HEK293T (cell line): Measurements from ENCODE around the gene KYAT1.

Experiments
- CTCF ChIA-PET: fragments of 350-600 bp; formaldehyde crosslinking; extraction: SDS; loops from one replicate; lab custom pipeline; 2021; ENCODE audit warnings: antibody characterized with exemption, inconsistent platforms; lab: Yijun Ruan, JAX
- POLR2A ChIA-PET: fragments of 350-600 bp; formaldehyde crosslinking; extraction: SDS; loops from one replicate; lab custom pipeline; 2020; ENCODE audit warnings: antibody characterized with exemption, inconsistent platforms; lab: Yijun Ruan, JAX
- DNase-seq: peaks from one replicate; pipeline ENCODE4 v3.0.0; 2012; ENCODE audit warnings: mixed read lengths; ENCODE audit errors: extremely low spot score
- ARNT ChIP-seq: fragments of 450-650 bp; IDR thresholded peaks from 2 replicates; pipeline ENCODE4 v1.6.1; 2017; ENCODE audit warnings: mild to moderate bottlenecking
- BHLHE40 ChIP-seq: fragments of 450-650 bp; IDR thresholded peaks from 2 replicates; pipeline ENCODE4 v1.6.1; 2016; ENCODE audit warnings: mild to moderate bottlenecking, moderate library complexity, borderline replicate concordance
- CTBP1 ChIP-seq: fragments of 450-650 bp; IDR thresholded peaks from 2 replicates; pipeline ENCODE4 v1.6.1; 2016; ENCODE audit warnings: borderline replicate concordance
- ELF4 ChIP-seq: fragments of 450-650 bp; IDR thresholded peaks from 2 replicates; pipeline ENCODE4 v1.6.1; 2017; ENCODE audit warnings: antibody characterized with exemption
- FOXA1 ChIP-seq: fragments of 450-650 bp; IDR thresholded peaks from 2 replicates; pipeline ENCODE4 v1.6.1; 2016; ENCODE audit warnings: mild to moderate bottlenecking
- FOXK2 ChIP-seq: fragments of 450-650 bp; IDR thresholded peaks from 2 replicates; pipeline ENCODE4 v1.6.1; 2016; ENCODE audit warnings: mild to moderate bottlenecking
- FOXM1 ChIP-seq: fragments of 450-650 bp; IDR thresholded peaks from 2 replicates; pipeline ENCODE4 v1.6.1; 2017; ENCODE audit warnings: mild to moderate bottlenecking, borderline replicate concordance
- HDGF ChIP-seq: fragments of 450-650 bp; IDR thresholded peaks from 2 replicates; pipeline ENCODE4 v1.6.1; 2017; ENCODE audit warnings: antibody characterized with exemption, borderline replicate concordance
- L3MBTL2 ChIP-seq: fragments of 450-650 bp; conservative IDR thresholded peaks from 2 replicates; pipeline ENCODE4 v1.6.1; 2016; ENCODE audit warnings: mild to moderate bottlenecking
- LEF1 ChIP-seq: fragments of 450-650 bp; IDR thresholded peaks from 2 replicates; pipeline ENCODE4 v1.6.1; 2017; ENCODE audit warnings: mild to moderate bottlenecking, borderline replicate concordance
- NFRKB ChIP-seq: fragments of 450-650 bp; IDR thresholded peaks from 2 replicates; pipeline ENCODE4 v1.6.1; 2016; ENCODE audit warnings: mild to moderate bottlenecking, moderate library complexity
- SP1 ChIP-seq: fragments of 450-650 bp; IDR thresholded peaks from 2 replicates; pipeline ENCODE4 v1.6.1; 2017
- SUZ12 ChIP-seq: fragments of 450-650 bp; IDR thresholded peaks from 2 replicates; pipeline ENCODE4 v1.6.1; 2016; ENCODE audit warnings: mild to moderate bottlenecking
- TARDBP ChIP-seq: fragments of 450-650 bp; IDR thresholded peaks from 2 replicates; pipeline ENCODE4 v1.6.1; 2016
- ZNF384 ChIP-seq: fragments of 450-650 bp; IDR thresholded peaks from 2 replicates; pipeline ENCODE4 v1.6.1; 2016
- TF ChIP-seq, protein P1 (sequence below): fragments of 450-650 bp; IDR thresholded peaks from 2 replicates; pipeline ENCODE4 v1.6.1; 2016

Gene KYAT1

DNA sequence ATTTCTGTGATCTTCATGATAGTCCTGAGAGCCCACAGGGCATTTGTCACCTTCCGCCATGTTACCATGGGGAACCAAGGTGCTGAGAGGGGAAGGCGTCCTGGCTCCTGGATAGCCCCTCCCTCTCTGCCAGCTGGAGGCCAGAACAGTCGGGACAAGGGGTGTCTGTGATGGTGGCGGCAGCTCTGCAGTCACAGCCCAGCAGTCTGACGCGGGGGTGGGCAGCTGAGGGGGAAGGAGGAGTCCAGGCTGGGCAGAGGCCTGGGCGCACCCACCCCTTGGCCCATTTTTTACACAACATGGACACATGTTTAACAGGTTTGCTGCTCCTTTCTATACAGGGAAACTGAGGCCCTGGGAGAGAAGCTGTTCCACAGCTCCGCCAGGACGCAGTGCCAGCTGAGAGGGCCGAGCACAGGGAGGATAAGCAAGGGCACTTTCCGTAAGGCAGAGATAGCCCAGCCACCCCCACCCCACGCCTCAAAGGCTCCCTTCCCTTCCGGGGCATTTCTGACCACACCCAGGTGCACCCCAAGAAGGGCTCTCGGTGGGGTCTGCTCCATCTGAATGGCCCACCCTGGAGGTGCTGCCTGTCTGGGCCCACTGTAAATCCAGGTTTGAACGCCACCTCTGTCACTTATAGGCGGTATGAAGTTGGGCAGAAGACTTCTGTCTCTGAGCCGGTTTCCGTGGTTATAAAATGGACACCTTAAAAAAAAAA lies 17.3 kb upstream of the KYAT1 start:
- TF ChIP-seq ELF4 (no peak), BHLHE40 (no peak), FOXA1 (no peak), SP1 (no peak), ZNF384 (no peak), FOXK2 (no peak), SUZ12 (no peak), LEF1 (no peak), TARDBP (no peak), CTBP1 (no peak), HDGF (no peak)
- POLR2A ChIA-PET, result interaction anchor here (0.6 kb wide), 1 partner anchor 737 kb away, joined by 5 read pairs; no protein-coding TSS in a partner anchor
- CTCF ChIA-PET, result no interaction called here
- DNase-seq, result no peak

GRCh38 chr9:128898382-128898781 lies 16.6 kb upstream of the KYAT1 start:
- POLR2A ChIA-PET, result interaction anchor here (0.6 kb wide), 1 partner anchor 737 kb away, joined by 5 read pairs; no protein-coding TSS in a partner anchor
- CTCF ChIA-PET, result no interaction called here
- no peak for DNase-seq
- TF ChIP-seq ARNT (no peak), SP1 (no peak), HDGF (no peak), L3MBTL2 (no peak), ELF4 (no peak), FOXA1 (no peak), CTBP1 (no peak), SUZ12 (no peak), TARDBP (no peak), NFRKB (no peak), BHLHE40 (no peak), FOXM1 (no peak), ZNF384 (no peak), LEF1 (no peak), FOXK2 (no peak)
- TF ChIP-seq, protein P1, sequence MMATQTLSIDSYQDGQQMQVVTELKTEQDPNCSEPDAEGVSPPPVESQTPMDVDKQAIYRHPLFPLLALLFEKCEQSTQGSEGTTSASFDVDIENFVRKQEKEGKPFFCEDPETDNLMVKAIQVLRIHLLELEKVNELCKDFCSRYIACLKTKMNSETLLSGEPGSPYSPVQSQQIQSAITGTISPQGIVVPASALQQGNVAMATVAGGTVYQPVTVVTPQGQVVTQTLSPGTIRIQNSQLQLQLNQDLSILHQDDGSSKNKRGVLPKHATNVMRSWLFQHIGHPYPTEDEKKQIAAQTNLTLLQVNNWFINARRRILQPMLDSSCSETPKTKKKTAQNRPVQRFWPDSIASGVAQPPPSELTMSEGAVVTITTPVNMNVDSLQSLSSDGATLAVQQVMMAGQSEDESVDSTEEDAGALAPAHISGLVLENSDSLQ, result no peak

DNA sequence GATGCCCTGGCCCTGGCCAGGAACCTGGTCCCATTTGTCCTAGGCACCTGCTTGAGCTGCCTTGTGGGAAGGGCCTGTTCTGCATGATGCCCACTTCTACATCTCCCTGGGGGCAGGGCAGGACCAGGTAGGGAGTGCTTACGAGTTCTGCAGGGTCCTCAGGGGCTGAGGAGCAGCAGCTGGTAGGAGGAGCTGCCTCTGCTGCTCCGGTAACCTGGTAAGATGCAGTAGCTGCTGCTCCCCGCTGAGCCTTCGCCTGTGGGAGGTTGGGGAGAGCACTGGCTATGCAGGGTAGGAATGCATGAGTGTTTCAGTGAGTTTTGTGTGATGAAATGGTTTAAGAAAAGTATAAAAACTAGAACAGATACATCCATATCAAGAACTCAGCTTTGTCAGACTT lies 13.8 kb upstream of the KYAT1 start:
- TF ChIP-seq, protein P1, result no peak
- TF ChIP-seq NFRKB (no peak), ZNF384 (no peak), BHLHE40 (no peak), ELF4 (no peak), FOXK2 (no peak), LEF1 (no peak), SUZ12 (no peak), TARDBP (no peak), SP1 (no peak)
- DNase-seq, result no peak
- ChIA-PET POLR2A (no interaction called here), CTCF (no interaction called here)

DNA sequence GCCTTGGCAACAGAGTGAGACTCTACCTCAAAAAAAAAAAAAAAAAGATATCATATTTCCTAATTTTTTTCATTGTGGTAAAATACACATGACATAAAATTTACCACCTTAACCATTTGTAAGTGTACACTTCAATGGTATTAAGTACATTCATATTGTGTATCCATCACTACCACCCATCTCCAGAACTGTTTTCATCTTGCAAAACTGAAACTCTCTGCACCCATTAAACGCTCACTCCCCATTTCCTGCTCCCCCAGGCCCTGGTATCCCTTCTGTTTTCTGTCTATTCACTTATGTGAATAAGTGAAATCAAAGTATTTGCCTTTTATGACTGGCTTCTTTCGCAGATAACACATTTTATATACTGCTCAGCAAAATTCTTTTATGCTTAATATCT lies 13.0 kb upstream of the KYAT1 start:
- ChIA-PET CTCF (no interaction called here), POLR2A (no interaction called here)
- DNase-seq, result no peak
- TF ChIP-seq FOXK2 (no peak), SUZ12 (no peak), ZNF384 (no peak), CTBP1 (no peak), L3MBTL2 (no peak), ARNT (no peak)
- TF ChIP-seq, protein P1, result no peak

DNA sequence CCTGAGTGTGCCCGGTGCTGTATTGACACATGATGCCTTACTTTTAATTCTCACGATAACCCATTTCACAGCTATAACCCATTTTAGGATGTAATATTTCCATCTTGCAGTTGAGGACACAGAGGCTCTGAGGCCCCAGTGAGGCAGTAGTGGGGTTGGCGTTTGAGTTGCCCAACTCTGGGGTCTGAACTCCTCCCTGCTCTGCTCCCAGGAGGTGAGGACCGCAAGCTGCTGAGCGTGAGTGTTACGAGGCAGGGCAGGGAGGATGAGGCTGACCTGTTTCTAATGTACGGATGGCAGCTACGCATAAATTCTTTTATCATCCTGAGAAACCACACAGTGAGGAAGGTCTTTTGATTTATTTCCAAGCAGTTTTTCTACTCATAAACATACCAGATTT lies 11.6 kb upstream of the KYAT1 start:
- ChIA-PET POLR2A (no interaction called here), CTCF (no interaction called here)
- DNase-seq, result no peak
- TF ChIP-seq BHLHE40 (no peak), ELF4 (no peak), FOXM1 (no peak)

DNA sequence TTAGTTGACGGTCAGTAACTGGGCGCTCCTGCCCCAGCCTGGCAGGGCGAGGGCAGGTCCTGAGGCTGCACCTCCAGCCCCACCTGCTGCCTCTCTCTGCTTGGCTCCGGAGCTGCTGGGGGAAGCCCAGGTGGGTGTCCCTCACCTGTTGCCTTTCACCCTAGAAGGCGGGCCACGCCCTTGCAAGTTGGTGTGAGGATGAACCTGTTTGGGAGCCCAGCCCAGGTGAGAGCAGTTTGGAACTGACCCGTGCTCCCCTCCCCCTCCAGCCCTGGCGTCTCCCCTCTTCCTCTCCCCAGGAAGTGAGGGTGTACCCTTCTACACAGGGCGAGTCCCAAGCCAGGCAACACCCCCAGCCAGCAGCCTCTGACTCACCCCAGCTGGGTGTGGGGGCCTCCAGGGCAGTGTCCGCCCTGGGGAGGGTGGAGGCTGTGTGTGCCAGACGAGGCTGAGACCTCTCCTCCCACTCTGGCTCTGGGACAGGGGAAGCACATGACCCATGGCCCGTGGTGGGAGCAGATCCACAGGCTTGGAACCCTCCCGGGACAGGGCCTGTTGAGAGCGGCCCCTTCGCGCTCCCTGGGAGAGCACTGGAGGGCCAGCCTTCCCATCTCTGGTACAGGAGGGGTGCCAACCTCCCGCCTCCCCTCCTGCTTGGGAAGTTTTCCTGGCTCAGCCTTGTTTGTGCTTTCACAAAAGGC lies 10.6 kb upstream of the KYAT1 start:
- TF ChIP-seq FOXA1 (no peak), ZNF384 (no peak), HDGF (no peak), ELF4 (no peak), L3MBTL2 (no peak), TARDBP (no peak), FOXK2 (no peak), SP1 (no peak), FOXM1 (no peak), NFRKB (no peak), BHLHE40 (no peak), LEF1 (no peak), SUZ12 (no peak), CTBP1 (no peak), ARNT (no peak)
- TF ChIP-seq, protein P1, result no peak
- ChIA-PET POLR2A (no interaction called here), CTCF (no interaction called here)
- DNase-seq, result no peak
